ENCODE data around the gene MRNIP. TPM values are rescaled to one million over a fixed set of nuclear protein-coding genes. Genes with fewer than 3 reads are reported as not detected.

The MRNIP gene, protein sequence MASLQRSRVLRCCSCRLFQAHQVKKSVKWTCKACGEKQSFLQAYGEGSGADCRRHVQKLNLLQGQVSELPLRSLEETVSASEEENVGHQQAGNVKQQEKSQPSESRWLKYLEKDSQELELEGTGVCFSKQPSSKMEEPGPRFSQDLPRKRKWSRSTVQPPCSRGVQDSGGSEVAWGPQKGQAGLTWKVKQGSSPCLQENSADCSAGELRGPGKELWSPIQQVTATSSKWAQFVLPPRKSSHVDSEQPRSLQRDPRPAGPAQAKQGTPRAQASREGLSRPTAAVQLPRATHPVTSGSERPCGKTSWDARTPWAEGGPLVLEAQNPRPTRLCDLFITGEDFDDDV
- total RNA-seq (46.4 TPM), polyA plus RNA-seq (10 to 100 TPM; 10.2 to 18.5 (median 17.2) TPM)

DNA sequence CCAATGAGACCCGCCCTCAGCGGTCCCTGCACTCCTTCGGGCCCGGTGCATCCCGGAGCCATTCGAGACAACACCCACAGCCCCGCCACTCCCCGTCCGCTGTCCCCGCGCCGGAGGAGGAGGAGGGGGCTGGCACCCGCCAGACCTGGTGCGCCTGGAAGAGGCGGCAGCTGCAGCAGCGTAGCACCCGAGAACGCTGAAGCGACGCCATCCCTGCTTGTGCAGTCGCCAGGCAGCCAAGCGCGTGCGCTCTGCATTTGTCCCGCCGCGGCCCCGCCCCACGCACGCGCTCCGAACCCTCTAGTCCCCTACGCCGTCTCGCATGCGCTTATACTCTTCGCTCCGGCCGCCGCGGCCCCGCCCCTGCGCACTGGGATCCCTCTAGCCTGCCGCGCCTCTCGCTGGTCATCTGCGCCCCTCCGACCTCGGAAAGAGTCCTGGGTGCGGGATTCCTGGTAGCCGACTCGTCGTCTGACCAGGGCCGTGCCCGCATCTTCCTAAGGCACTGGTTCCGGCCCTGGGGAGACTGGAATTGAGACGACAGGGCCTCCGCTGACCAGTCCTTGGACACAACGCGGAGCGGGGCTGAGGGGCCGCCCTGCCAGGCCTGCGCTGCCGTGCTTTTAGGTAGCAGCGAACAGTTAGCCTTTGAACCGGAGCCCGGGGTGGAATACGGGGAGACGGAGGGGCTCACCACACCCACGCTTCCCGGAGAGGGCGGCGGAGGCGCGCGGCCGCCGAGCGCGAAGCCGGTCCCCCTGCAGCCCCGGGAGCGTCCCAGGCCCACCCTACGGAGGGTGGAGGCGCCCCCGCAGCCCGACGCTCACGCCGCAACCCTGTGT lies at the start of gene MRNIP:
Gene MRNIP (minus strand): TSS at position 232 of the 842 bp plus-strand sequence. CDS start 21 bp downstream, at position 211.
- Mint-ChIP-seq H3K4me3 (peak within 1 kb of the TSS; percentile 97 to 99 (median 98)), H3K27me3 (no peaks in the 10 kb centered on the region), H3K27ac (peak within 1 kb of the TSS; percentile 86 to 98 (median 94)), H3K9me3 (no peaks in the 10 kb centered on the region), H3K4me1 (peaks cover 0 to 38% (median 17%) of the 10 kb centered on the region in 4 donors), H3K36me3 (peaks cover 5% of the 10 kb centered on the region)
- Histone ChIP-seq H3K36me3 (ENCODE audit: control insufficient read depth, insufficient read depth, low read length) (peaks cover 3% of the 10 kb centered on the region), H3K4me1 (ENCODE audit: control insufficient read depth, insufficient read depth, low read length, poor library complexity, severe bottlenecking) (peaks cover 13% of the 10 kb centered on the region), H3K9me3 (ENCODE audit: control insufficient read depth in 2 of 2, low read length in 2 of 2) (no peaks in the 10 kb centered on the region), H3K27ac (ENCODE audit: insufficient read depth, low read length, poor library complexity, severe bottlenecking) (peak within 1 kb of the TSS; percentile 72), H3K27me3 (ENCODE audit: control insufficient read depth, insufficient read depth, low read length) (no peaks in the 10 kb centered on the region), H3K4me3 (ENCODE audit: low read depth, low read length) (peak within 1 kb of the TSS; percentile 89)
- ATAC-seq (ENCODE audit: low read depth in 2 of 2) (peak; percentile 95 to 98), DNase-seq (peak; percentile 77 to 94 (median 85))

DNA sequence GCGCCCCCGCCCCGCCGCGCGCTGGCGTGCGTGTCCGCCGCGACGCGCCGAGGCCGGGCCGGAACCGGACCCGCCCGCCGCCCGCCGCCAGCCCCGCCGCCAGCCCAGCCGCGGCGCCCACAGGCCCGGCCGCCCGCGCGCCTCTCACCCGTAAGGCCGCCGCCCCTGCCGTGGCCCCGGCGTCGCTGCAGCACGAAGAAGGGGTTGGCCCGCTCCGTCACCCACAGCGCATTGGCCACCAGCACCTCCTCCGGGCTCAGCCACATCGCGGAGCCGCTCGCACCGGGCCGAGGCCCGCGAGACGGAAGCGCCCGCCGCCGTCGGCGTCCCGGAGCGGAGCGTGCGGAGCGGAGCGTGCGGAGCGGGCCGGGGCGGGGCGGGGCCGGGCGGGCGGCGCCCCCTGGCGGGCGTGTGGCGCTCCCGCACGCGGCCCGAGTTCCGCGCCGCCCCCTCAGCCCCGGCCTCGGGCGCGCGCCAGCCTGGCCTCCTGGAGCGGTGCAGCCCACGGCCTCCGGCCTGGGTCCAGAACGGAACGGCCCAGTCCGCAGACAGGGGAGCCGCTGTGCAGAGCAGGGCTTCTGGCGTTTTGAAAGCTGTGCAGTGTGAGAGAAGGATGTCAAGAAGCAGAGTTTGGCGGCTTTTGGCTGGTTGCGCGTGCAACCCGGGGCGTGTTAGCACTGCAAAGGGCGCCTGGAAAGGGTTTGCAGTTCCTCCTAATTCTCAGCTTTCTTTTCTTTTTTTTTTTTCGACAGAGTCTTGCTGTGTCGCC lies 49.1 kb upstream of the MRNIP start, which contains the start of gene TBC1D9B:
Gene TBC1D9B (minus strand): TSS at position 342 of the 769 bp plus-strand sequence. CDS start 76 bp downstream, at position 266.
- Mint-ChIP-seq H3K27ac (peak within 1 kb of the TSS; percentile 56 to 83 (median 58)), H3K9me3 (no peaks in the 10 kb centered on the region), H3K4me3 (peak within 1 kb of the TSS; percentile 85 to 89 (median 88)), H3K4me1 (peaks cover 3 to 42% (median 11%) of the 10 kb centered on the region in 4 donors), H3K27me3 (no peaks in the 10 kb centered on the region), H3K36me3 (peaks cover 11% of the 10 kb centered on the region)
- ATAC-seq (ENCODE audit: low read depth in 2 of 2) (peak; percentile 89 to 90), DNase-seq (peak; percentile 73 to 80 (median 75))
- Histone ChIP-seq H3K4me1 (ENCODE audit: control insufficient read depth, insufficient read depth, low read length, poor library complexity, severe bottlenecking) (peaks cover 19% of the 10 kb centered on the region), H3K27me3 (ENCODE audit: control insufficient read depth, insufficient read depth, low read length) (no peaks in the 10 kb centered on the region), H3K36me3 (ENCODE audit: control insufficient read depth, insufficient read depth, low read length) (peaks cover 12% of the 10 kb centered on the region), H3K4me3 (ENCODE audit: low read depth, low read length) (peak within 1 kb of the TSS; percentile 50), H3K27ac (ENCODE audit: insufficient read depth, low read length, poor library complexity, severe bottlenecking) (no peak within 1 kb of the TSS), H3K9me3 (ENCODE audit: control insufficient read depth in 2 of 2, low read length in 2 of 2) (no peaks in the 10 kb centered on the region)

DNA sequence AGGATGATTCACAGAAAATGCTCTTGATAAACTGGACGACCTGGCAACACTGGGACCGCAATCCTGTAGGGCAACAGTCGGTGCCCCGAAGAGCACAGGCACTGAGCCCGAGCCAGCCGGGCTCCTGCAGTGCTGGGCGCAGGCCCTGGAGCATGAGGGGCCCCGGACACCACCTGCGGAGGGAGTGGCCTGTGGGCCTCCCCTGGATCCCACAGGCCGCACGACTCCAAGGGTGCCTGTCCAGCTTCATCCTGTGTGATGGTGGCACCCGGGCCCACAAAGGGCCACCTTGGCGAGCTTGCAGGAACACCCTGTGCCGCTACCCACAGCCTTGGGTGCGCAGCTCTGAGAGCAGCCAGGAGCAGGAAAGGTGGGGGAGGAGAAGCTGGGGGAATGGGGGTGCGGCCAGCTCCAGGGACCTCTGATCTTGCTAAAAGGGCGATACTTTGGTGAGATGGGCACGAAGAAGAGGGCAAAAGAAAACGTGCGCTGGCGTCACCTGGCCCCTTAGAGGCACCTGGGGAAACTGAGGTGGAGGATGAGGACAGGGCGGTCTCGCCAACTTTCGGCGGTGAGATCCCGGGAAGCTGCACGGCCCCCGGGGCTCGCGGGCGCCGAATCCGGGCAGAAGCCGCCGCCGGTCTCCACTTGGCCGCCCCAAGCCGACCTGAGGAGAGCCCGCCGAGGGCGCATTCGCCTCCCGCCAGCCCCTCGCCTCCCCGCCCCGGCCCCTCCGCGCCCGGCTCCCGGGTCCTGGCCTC lies 48.4 kb upstream of the MRNIP start:
- peaks cover 11% of the 10 kb centered on the region for H3K36me3 Mint-ChIP-seq
- Histone ChIP-seq H3K4me1 (ENCODE audit: control insufficient read depth, insufficient read depth, low read length, poor library complexity, severe bottlenecking) (peaks cover 19% of the 10 kb centered on the region), H3K36me3 (ENCODE audit: control insufficient read depth, insufficient read depth, low read length) (peaks cover 12% of the 10 kb centered on the region), H3K27me3 (ENCODE audit: control insufficient read depth, insufficient read depth, low read length) (no peaks in the 10 kb centered on the region), H3K27ac (ENCODE audit: insufficient read depth, low read length, poor library complexity, severe bottlenecking) (no peak overlapping the region), H3K9me3 (ENCODE audit: control insufficient read depth in 2 of 2, low read length in 2 of 2) (no peaks in the 10 kb centered on the region), H3K4me3 (ENCODE audit: low read depth, low read length) (peak overlapping the region; percentile 32)
- peaks cover 3 to 42% (median 11%) of the 10 kb centered on the region in 4 donors for H3K4me1 Mint-ChIP-seq
- no peaks in the 10 kb centered on the region for H3K9me3 Mint-ChIP-seq
- DNase-seq (peak in 2 of 3 donors; percentile 5 to 50), ATAC-seq (ENCODE audit: low read depth in 2 of 2) (peak in 1 of 2 donors; percentile 1)
- peak overlapping the region; percentile 85 to 89 (median 88) for H3K4me3 Mint-ChIP-seq
- H3K27ac Mint-ChIP-seq, result peak overlapping the region in 2 of 3 donors; percentile 58 to 83
- no peaks in the 10 kb centered on the region for H3K27me3 Mint-ChIP-seq

DNA sequence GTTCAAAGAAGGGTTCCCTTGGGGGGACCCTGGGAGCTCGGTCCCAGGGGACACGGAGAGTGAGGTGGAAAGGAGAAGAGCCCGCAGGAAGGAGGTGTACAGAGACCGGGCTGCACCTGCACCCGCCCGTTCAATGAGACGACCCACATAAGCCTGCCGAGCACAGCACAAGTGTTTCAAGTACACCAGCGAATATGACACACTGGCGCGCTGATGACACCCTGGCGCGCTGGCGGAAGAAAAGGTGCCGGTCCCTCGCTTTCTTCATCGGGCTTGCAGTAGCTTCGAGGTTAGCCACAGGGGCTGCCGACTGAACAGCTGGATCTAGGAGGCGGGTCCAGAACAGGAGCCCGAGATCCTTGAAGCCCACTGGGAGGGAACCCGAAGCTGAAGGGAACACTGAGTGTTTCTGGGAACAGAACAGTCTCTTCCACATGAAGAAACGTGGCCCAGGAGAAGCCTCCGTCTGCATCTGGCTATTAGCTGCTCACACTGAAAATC lies 47.7 kb upstream of the MRNIP start:
- Histone ChIP-seq H3K4me1 (ENCODE audit: control insufficient read depth, insufficient read depth, low read length, poor library complexity, severe bottlenecking) (peaks cover 19% of the 10 kb centered on the region), H3K27me3 (ENCODE audit: control insufficient read depth, insufficient read depth, low read length) (no peaks in the 10 kb centered on the region), H3K36me3 (ENCODE audit: control insufficient read depth, insufficient read depth, low read length) (peaks cover 12% of the 10 kb centered on the region), H3K9me3 (ENCODE audit: control insufficient read depth in 2 of 2, low read length in 2 of 2) (no peaks in the 10 kb centered on the region), H3K4me3 (ENCODE audit: low read depth, low read length) (no peak overlapping the region), H3K27ac (ENCODE audit: insufficient read depth, low read length, poor library complexity, severe bottlenecking) (no peak overlapping the region)
- Mint-ChIP-seq H3K27me3 (no peaks in the 10 kb centered on the region), H3K36me3 (peaks cover 11% of the 10 kb centered on the region), H3K4me1 (peaks cover 3 to 45% (median 11%) of the 10 kb centered on the region in 4 donors), H3K27ac (peak overlapping the region in 2 of 3 donors; percentile 58 to 91), H3K9me3 (no peaks in the 10 kb centered on the region), H3K4me3 (peak overlapping the region; percentile 85 to 89 (median 88))
- DNase-seq (no peak), ATAC-seq (ENCODE audit: low read depth in 2 of 2) (no peak)

DNA sequence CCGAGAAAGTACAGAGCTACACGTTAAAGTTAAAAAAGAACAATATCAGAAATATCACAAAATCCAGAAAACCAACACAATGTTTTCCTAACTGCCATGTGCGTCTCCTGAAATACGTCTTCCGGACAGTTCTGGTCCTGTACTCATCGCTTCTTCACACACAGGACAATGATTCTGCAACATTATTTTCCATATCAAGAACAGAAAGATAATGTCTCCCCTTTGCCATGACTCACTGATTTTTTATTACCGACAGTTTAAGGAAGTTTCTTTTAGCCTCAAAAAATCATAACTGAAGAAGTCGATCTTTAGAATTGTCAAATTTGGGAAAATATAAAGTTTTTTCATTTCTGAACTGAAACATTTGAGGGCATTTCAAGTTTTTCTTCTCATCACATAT lies 46.5 kb upstream of the MRNIP start:
- no peak for ATAC-seq (ENCODE audit: low read depth in 2 of 2)
- H3K4me1 Mint-ChIP-seq, result peaks cover 4 to 45% (median 12%) of the 10 kb centered on the region in 4 donors
- Histone ChIP-seq H3K9me3 (ENCODE audit: control insufficient read depth in 2 of 2, low read length in 2 of 2) (no peaks in the 10 kb centered on the region), H3K27ac (ENCODE audit: insufficient read depth, low read length, poor library complexity, severe bottlenecking) (no peak overlapping the region), H3K36me3 (ENCODE audit: control insufficient read depth, insufficient read depth, low read length) (peaks cover 16% of the 10 kb centered on the region), H3K27me3 (ENCODE audit: control insufficient read depth, insufficient read depth, low read length) (no peaks in the 10 kb centered on the region), H3K4me3 (ENCODE audit: low read depth, low read length) (no peak overlapping the region), H3K4me1 (ENCODE audit: control insufficient read depth, insufficient read depth, low read length, poor library complexity, severe bottlenecking) (peaks cover 19% of the 10 kb centered on the region)
- H3K27ac Mint-ChIP-seq, result no peak overlapping the region
- no peaks in the 10 kb centered on the region for H3K27me3 Mint-ChIP-seq
- peak overlapping the region in 1 of 4 donors; percentile 38 for H3K4me3 Mint-ChIP-seq
- DNase-seq, result no peak
- peaks cover 11% of the 10 kb centered on the region for H3K36me3 Mint-ChIP-seq
- no peaks in the 10 kb centered on the region for H3K9me3 Mint-ChIP-seq

DNA sequence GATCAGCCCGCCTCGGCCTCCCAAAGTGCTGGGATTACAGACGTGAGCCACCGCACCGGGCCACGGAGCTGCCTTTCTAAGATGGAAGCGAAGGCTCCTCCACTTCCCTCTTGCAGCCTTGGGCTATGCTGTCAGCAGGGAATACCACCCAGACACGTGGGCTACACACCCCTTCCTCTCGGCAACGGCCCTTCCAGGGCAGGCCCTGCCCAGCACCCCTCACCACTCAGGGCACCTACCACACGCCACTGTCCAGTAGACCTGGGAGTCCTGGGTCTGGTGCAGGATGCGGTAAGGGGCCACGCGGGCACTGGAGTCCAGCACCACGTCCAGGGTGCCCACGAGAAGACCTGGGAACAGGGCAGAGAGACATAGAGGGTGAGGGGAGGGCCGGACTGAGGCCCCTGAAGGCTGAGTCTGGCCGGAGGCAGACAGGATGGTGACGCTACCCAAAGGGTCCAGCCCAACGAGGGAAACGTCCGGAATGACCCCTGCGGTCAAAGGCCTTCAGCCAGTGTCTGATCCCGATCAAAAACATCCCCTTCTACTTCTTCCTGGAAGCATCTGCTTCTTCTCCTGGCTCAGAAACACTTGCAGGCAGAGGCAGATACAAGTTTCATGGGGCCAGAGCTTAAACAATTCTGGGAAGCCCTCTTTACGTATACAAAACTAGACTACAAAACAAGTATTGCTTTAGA lies 46.0 kb upstream of the MRNIP start:
- Histone ChIP-seq H3K27me3 (ENCODE audit: control insufficient read depth, insufficient read depth, low read length) (no peaks in the 10 kb centered on the region), H3K36me3 (ENCODE audit: control insufficient read depth, insufficient read depth, low read length) (peaks cover 21% of the 10 kb centered on the region), H3K4me3 (ENCODE audit: low read depth, low read length) (no peak overlapping the region), H3K27ac (ENCODE audit: insufficient read depth, low read length, poor library complexity, severe bottlenecking) (no peak overlapping the region), H3K4me1 (ENCODE audit: control insufficient read depth, insufficient read depth, low read length, poor library complexity, severe bottlenecking) (peaks cover 19% of the 10 kb centered on the region), H3K9me3 (ENCODE audit: control insufficient read depth in 2 of 2, low read length in 2 of 2) (no peaks in the 10 kb centered on the region)
- H3K4me1 Mint-ChIP-seq, result peaks cover 4 to 40% (median 14%) of the 10 kb centered on the region in 4 donors
- peaks cover 11% of the 10 kb centered on the region for H3K36me3 Mint-ChIP-seq
- DNase-seq, result no peak
- H3K27me3 Mint-ChIP-seq, result no peaks in the 10 kb centered on the region
- peak overlapping the region in 1 of 4 donors; percentile 38 for H3K4me3 Mint-ChIP-seq
- H3K9me3 Mint-ChIP-seq, result no peaks in the 10 kb centered on the region
- ATAC-seq (ENCODE audit: low read depth in 2 of 2), result no peak
- no peak overlapping the region for H3K27ac Mint-ChIP-seq
